ENCODE data around the gene FTHL17. TPM values are rescaled to one million over a fixed set of nuclear protein-coding genes. Genes with fewer than 3 reads are reported as not detected.

Gene FTHL17
- total RNA-seq, 1 donor from 2014 or later, result not detected

DNA sequence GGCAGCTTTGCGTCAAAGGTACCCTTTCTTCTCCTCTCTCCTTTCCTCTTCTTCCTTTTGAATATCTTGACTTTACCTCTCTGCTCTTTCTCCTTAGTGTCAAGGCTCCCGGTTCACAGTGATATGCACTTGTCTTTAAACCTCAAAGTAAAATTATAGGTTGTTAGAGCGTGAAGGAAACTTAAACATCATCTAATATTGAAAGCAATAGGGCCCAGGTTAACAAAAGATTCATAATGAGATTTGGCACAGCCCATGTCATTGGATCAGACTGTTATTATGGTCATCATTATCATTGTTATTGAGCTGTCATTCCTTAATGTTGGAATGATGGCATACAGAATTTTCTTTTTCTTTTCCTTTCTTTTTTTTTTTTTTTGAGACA, 32.5 kb downstream of the FTHL17 start:
- H3K4me3 ChIP-seq, result no peak overlapping the region
- no peak overlapping the region for H3K27ac ChIP-seq (replicated peaks)
- no peaks in the 10 kb centered on the region for H3K4me1 ChIP-seq
- H3K27me3 ChIP-seq (ENCODE audit: low read depth), result no peaks in the 10 kb centered on the region
- TF ChIP-seq, protein P1, sequence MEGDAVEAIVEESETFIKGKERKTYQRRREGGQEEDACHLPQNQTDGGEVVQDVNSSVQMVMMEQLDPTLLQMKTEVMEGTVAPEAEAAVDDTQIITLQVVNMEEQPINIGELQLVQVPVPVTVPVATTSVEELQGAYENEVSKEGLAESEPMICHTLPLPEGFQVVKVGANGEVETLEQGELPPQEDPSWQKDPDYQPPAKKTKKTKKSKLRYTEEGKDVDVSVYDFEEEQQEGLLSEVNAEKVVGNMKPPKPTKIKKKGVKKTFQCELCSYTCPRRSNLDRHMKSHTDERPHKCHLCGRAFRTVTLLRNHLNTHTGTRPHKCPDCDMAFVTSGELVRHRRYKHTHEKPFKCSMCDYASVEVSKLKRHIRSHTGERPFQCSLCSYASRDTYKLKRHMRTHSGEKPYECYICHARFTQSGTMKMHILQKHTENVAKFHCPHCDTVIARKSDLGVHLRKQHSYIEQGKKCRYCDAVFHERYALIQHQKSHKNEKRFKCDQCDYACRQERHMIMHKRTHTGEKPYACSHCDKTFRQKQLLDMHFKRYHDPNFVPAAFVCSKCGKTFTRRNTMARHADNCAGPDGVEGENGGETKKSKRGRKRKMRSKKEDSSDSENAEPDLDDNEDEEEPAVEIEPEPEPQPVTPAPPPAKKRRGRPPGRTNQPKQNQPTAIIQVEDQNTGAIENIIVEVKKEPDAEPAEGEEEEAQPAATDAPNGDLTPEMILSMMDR (IDR thresholded peaks at IDR 0.05; ENCODE audit: borderline replicate concordance), result no peak
- no peaks in the 10 kb centered on the region for H3K36me3 ChIP-seq
- no peak for DNase-seq
- intact Hi-C loops (cut with micrococcal nuclease), result loop anchor here (5.0 kb wide), 1 partner anchor 618 kb away; no protein-coding TSS in a partner anchor
- no peaks in the 10 kb centered on the region for H3K9me3 ChIP-seq (replicated peaks)

DNA sequence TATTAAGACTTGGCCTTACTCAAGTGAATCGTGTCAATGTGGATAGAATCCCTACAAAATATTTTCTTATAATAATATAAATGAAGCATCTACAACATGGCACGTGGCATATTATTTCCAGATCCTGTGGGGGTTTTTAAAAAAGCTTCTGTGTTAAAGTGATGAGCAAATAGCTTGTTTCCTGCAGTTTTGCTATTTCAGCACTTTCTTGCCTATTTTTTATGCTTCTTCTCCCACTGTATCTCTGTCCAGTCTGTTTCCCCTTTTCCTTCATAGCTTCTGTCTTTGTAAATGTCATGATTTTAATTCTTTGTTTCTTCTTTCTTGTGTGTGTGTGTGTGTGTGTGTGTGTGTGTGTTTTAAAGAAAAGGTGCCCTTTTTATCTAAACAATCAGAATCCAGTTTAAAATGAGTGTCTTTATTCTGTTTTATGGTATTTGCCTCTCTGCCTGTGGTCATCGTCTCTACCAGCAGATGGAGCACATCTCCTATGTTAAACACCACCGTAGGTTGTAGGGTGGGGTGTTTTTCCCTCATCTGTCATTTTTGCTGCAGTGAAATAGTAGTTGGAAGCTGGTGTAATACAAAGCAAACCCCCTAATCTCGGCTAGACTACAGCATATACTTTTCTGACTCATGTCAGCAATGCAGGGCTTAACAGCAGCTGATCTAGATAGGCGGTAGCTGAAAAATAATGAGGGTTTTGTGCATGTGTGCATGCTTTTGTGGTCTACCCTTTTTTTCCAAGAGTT, 33.1 kb downstream of the FTHL17 start:
- H3K27me3 ChIP-seq (ENCODE audit: low read depth), result no peaks in the 10 kb centered on the region
- TF ChIP-seq, protein P1 (IDR thresholded peaks at IDR 0.05; ENCODE audit: borderline replicate concordance), result peak; percentile 63
- DNase-seq, result peak; percentile 11
- no peaks in the 10 kb centered on the region for H3K36me3 ChIP-seq
- H3K27ac ChIP-seq (replicated peaks), result no peak overlapping the region
- no peaks in the 10 kb centered on the region for H3K4me1 ChIP-seq
- intact Hi-C loops (cut with micrococcal nuclease), result loop anchor here (5.0 kb wide), 1 partner anchor 619 kb away; no protein-coding TSS in a partner anchor
- H3K9me3 ChIP-seq (replicated peaks), result no peaks in the 10 kb centered on the region
- no peak overlapping the region for H3K4me3 ChIP-seq

DNA sequence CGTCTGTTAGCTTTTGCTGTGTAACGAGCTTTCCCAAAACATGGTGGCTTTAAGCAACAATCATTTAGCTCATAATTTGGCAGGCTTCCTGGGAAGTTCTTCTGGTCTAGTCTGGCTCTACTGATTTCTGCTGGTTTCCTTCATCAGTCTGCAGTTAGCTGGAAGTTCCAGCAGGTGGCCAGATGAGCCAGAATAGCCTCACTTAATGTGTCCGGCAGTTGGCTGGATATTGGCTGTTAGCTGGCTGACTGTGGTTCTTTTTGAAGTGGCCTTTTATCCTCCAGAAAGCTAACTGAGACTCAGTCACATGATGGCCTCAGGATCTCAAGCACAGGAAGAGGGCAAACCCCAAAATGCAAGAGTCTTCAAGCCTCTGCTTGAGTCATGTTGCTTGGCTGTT, 34.9 kb downstream of the FTHL17 start:
- peak; percentile 16 for DNase-seq
- intact Hi-C loops (cut with micrococcal nuclease), result loop anchor here (5.0 kb wide), 1 partner anchor 620 kb away; no protein-coding TSS in a partner anchor
- no peak overlapping the region for H3K27ac ChIP-seq (replicated peaks)
- H3K4me3 ChIP-seq, result no peak overlapping the region
- no peaks in the 10 kb centered on the region for H3K9me3 ChIP-seq (replicated peaks)
- H3K4me1 ChIP-seq, result no peaks in the 10 kb centered on the region
- no peaks in the 10 kb centered on the region for H3K36me3 ChIP-seq
- TF ChIP-seq, protein P1 (IDR thresholded peaks at IDR 0.05; ENCODE audit: borderline replicate concordance), result peak; percentile 65
- no peaks in the 10 kb centered on the region for H3K27me3 ChIP-seq (ENCODE audit: low read depth)

DNA sequence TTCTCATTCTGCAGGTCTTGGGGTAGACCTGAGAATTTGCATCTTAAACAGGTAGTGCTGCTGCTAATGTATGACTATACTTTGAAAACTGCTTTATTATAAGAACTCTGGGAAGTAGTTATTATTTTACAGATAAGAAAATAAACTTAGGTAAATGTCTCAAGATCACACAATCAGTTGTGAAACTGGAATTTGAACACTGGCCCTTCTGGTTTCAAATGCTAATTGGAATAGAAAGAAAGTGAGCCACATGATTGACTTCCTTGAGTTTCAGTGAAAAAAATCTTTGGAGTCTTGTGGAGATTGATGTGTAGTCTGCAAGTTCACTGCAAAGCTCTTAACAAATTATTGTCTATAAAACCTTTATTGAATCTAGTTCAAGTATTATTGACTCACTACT, 44.5 kb downstream of the FTHL17 start:
- Histone ChIP-seq H3K36me3 (no peaks in the 10 kb centered on the region), H3K27me3 (ENCODE audit: low read depth) (no peaks in the 10 kb centered on the region), H3K4me1 (no peaks in the 10 kb centered on the region), H3K9me3 (replicated peaks) (peaks cover 4% of the 10 kb centered on the region), H3K4me3 (no peak overlapping the region), H3K27ac (replicated peaks) (no peak overlapping the region)
- intact Hi-C loops (cut with micrococcal nuclease), result no loop called here
- DNase-seq, result no peak
- TF ChIP-seq, protein P1 (IDR thresholded peaks at IDR 0.05; ENCODE audit: borderline replicate concordance), result no peak

DNA sequence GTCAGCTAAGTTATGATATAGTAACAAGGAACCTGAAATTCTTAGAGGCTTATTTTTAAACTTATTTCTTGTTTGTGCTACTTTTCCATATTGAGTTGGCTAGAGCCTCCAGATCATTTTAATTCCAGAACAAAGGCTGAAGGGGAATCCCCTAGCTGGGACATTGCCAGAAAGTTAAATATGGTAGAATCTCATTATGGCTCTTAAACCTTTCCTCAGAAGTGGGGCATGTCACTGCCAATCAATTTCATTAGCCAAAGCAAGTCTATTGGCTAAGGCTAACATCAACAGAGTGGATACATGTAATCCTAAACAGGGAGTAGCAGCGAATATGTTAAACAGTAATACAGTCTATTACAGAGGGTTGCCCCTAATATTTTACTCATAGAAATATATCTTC, 47.0 kb downstream of the FTHL17 start:
- no peak overlapping the region for H3K27ac ChIP-seq (replicated peaks)
- no peak overlapping the region for H3K4me3 ChIP-seq
- intact Hi-C loops (cut with micrococcal nuclease), result no loop called here
- DNase-seq, result no peak
- TF ChIP-seq, protein P1 (IDR thresholded peaks at IDR 0.05; ENCODE audit: borderline replicate concordance), result no peak
- peaks cover 6% of the 10 kb centered on the region for H3K9me3 ChIP-seq (replicated peaks)
- H3K27me3 ChIP-seq (ENCODE audit: low read depth), result no peaks in the 10 kb centered on the region
- H3K4me1 ChIP-seq, result no peaks in the 10 kb centered on the region
- H3K36me3 ChIP-seq, result no peaks in the 10 kb centered on the region

Measured in left ventricle myocardium inferior (tissue), 1 donor.